H9 (cell line): Measurements from ENCODE around the gene TRMT61A. TPM values are rescaled to one million over a fixed set of nuclear protein-coding genes. Genes with fewer than 3 reads are reported as not detected.
A peak's percentile ranks its signal among the peaks of the same experiment; 100 is the strongest.

Source experiments
- DNase-seq: peaks from one replicate; pipeline ENCODE4 v3.0.0-alpha.2; 2017
- H2AFZ ChIP-seq: one replicate; pipeline ENCODE4 v1.6.1; 2013; ENCODE audit warnings: mild to moderate bottlenecking, low read length, control low read depth, moderate library complexity
- H2AK5ac ChIP-seq: 2 replicates; pipeline ENCODE4 v1.6.1; 2013; ENCODE audit warnings: low read length, control low read depth, mixed read lengths; ENCODE audit not compliant: insufficient read length
- H2BK120ac ChIP-seq: one replicate; pipeline ENCODE4 v1.6.1; 2013; ENCODE audit warnings: low read depth, mild to moderate bottlenecking, low read length, control low read depth, inconsistent platforms; ENCODE audit not compliant: poor library complexity, severe bottlenecking
- H2BK12ac ChIP-seq: 2 replicates; pipeline ENCODE4 v1.6.1; 2013; ENCODE audit warnings: low read length, control low read depth, mixed read lengths, low read depth; ENCODE audit not compliant: insufficient read length
- H2BK15ac ChIP-seq: 2 replicates; pipeline ENCODE4 v1.6.1; 2013; ENCODE audit warnings: low read depth, low read length, control low read depth
- H2BK20ac ChIP-seq: one replicate; pipeline ENCODE4 v1.6.1; 2013; ENCODE audit warnings: low read depth, mild to moderate bottlenecking, low read length, control low read depth, inconsistent platforms; ENCODE audit not compliant: poor library complexity, severe bottlenecking
- H2BK5ac ChIP-seq: 2 replicates; pipeline ENCODE4 v1.6.1; 2013; ENCODE audit warnings: low read length, control low read depth, mixed read lengths; ENCODE audit not compliant: insufficient read length
- H3K14ac ChIP-seq: 2 replicates; pipeline ENCODE4 v1.6.1; 2013; ENCODE audit warnings: low read length, control low read depth; ENCODE audit not compliant: insufficient read depth
- H3K18ac ChIP-seq: 2 replicates; pipeline ENCODE4 v1.6.1; 2013; ENCODE audit warnings: low read depth, mild to moderate bottlenecking, mixed read lengths, low read length, control low read depth; ENCODE audit not compliant: insufficient read length
- H3K23ac ChIP-seq: 2 replicates; pipeline ENCODE4 v1.6.1; 2013; ENCODE audit warnings: low read length, control low read depth, mixed read lengths, low read depth; ENCODE audit not compliant: insufficient read length
- H3K23me2 ChIP-seq: 2 replicates; pipeline ENCODE4 v1.6.1; 2013; ENCODE audit warnings: low read depth, mild to moderate bottlenecking, mixed read lengths, low read length, control low read depth; ENCODE audit not compliant: insufficient read length, poor library complexity, severe bottlenecking
- H3K27ac ChIP-seq: 2 replicates; pipeline ENCODE4 v1.5.1; 2013; ENCODE audit warnings: low read length, control low read depth, mixed read lengths, low read depth; ENCODE audit not compliant: insufficient read length
- H3K27me3 ChIP-seq: 2 replicates; pipeline ENCODE4 v1.6.1; 2013; ENCODE audit warnings: low read length, control low read depth, inconsistent platforms; ENCODE audit not compliant: insufficient read depth
- H3K4ac ChIP-seq: 2 replicates; pipeline ENCODE4 v1.6.1; 2013; ENCODE audit warnings: low read depth, mild to moderate bottlenecking, control low read depth, inconsistent platforms, low read length, moderate library complexity
- H3K4me1 ChIP-seq: 2 replicates; pipeline ENCODE4 v1.6.1; 2013; ENCODE audit warnings: low read length, control low read depth, inconsistent platforms; ENCODE audit not compliant: insufficient read depth
- H3K4me2 ChIP-seq: 2 replicates; pipeline ENCODE4 v1.6.1; 2013; ENCODE audit warnings: low read length, control low read depth, mixed read lengths; ENCODE audit not compliant: insufficient read length, insufficient read depth
- H3K56ac ChIP-seq: 2 replicates; pipeline ENCODE4 v1.6.1; 2013; ENCODE audit warnings: low read depth, mild to moderate bottlenecking, mixed read lengths, low read length, control low read depth; ENCODE audit not compliant: insufficient read length
- H3K79me1 ChIP-seq: 2 replicates; pipeline ENCODE4 v1.6.1; 2013; ENCODE audit warnings: low read depth, mild to moderate bottlenecking, moderate library complexity, low read length, control low read depth, inconsistent platforms; ENCODE audit not compliant: insufficient read depth, poor library complexity, severe bottlenecking
- H3K79me2 ChIP-seq: 2 replicates; pipeline ENCODE4 v1.6.1; 2013; ENCODE audit warnings: low read length, control low read depth, inconsistent platforms; ENCODE audit not compliant: insufficient read depth
- H3K9ac ChIP-seq: 2 replicates; pipeline ENCODE4 v1.6.1; 2013; ENCODE audit warnings: low read length, control low read depth, mixed read lengths; ENCODE audit not compliant: insufficient read length; ENCODE audit errors: extremely low read depth
- H3K9me3 ChIP-seq: one replicate; pipeline ENCODE4 v1.6.1; 2013; ENCODE audit warnings: low read depth, low read length, inconsistent platforms; ENCODE audit not compliant: control insufficient read depth
- H3T11ph ChIP-seq: one replicate; pipeline ENCODE4 v1.6.1; 2013; ENCODE audit warnings: mild to moderate bottlenecking, low read length, control low read depth, inconsistent platforms
- H4K20me1 ChIP-seq: one replicate; pipeline ENCODE4 v1.6.1; 2013; ENCODE audit not compliant: control insufficient read depth, insufficient read length, insufficient read depth
- H4K5ac ChIP-seq: 2 replicates; pipeline ENCODE4 v1.6.1; 2013; ENCODE audit warnings: low read depth, mild to moderate bottlenecking, mixed read lengths, low read length, control low read depth; ENCODE audit not compliant: insufficient read length
- H4K8ac ChIP-seq: replicated peaks from 2 replicates; pipeline ENCODE4 v1.6.1; 2013; ENCODE audit warnings: low read length, control low read depth, mixed read lengths, low read depth; ENCODE audit not compliant: insufficient read length
- H4K91ac ChIP-seq: 2 replicates; pipeline ENCODE4 v1.6.1; 2013; ENCODE audit warnings: low read depth, mild to moderate bottlenecking, moderate library complexity, mixed read lengths, low read length, control low read depth; ENCODE audit not compliant: insufficient read length
- H3K27ac Mint-ChIP-seq, 3 experiments: 2 replicates in 2 of 3; 3 replicates in 1 of 3; pipeline ENCODE4 v1.8.0; 2020 to 2021; ENCODE audit warnings: mixed read lengths in 3 of 3, mild to moderate bottlenecking in 1 of 3, moderate library complexity in 1 of 3
- H3K27me3 Mint-ChIP-seq: 2 replicates; pipeline ENCODE4 v1.8.0; 2021; ENCODE audit warnings: low read depth, mild to moderate bottlenecking, moderate library complexity, mixed read lengths
- H3K36me3 Mint-ChIP-seq, 3 experiments: 2 replicates in 2 of 3; 3 replicates in 1 of 3; pipeline ENCODE4 v1.8.0; 2020 to 2021; ENCODE audit warnings: low read depth in 3 of 3, mixed read lengths in 3 of 3; ENCODE audit not compliant: insufficient read depth in 1 of 3
- H3K4me1 Mint-ChIP-seq, 2 experiments: 2 replicates each; pipeline ENCODE4 v1.8.0; 2020; ENCODE audit warnings: mixed read lengths in 2 of 2
- H3K4me3 Mint-ChIP-seq, 2 experiments: 2 replicates in 1 of 2; 3 replicates in 1 of 2; pipeline ENCODE4 v1.8.0; 2020 to 2021; ENCODE audit warnings: mild to moderate bottlenecking in 2 of 2, mixed read lengths in 2 of 2, moderate library complexity in 1 of 2
- H3K9me3 Mint-ChIP-seq, 2 experiments: 2 replicates in 1 of 2; 3 replicates in 1 of 2; pipeline ENCODE4 v1.8.0; 2020; ENCODE audit warnings: mild to moderate bottlenecking in 2 of 2, mixed read lengths in 2 of 2, moderate library complexity in 1 of 2
- CTCF ChIP-seq: fragments of 200-600 bp; sonication (generic); conservative IDR thresholded peaks from 3 replicates; pipeline ENCODE4 v1.8.0; 2021; ENCODE audit warnings: antibody characterized with exemption, mild to moderate bottlenecking
- whole genome bisulfite sequencing: extraction: QIAGEN DNeasy Blood & Tissue Kit; methylation state at CpG from one replicate; pipeline ENCODE4 v1.1.7; 2013; ENCODE audit warnings: missing lambda C conversion rate, low lambda C conversion rate, mixed read lengths; ENCODE audit not compliant: insufficient read length; ENCODE audit errors: extremely low coverage; 5-methylcytosine and 5-hydroxymethylcytosine counted together
- total RNA-seq: library from RNA; stranded (reverse); gene quantifications from 2 replicates; pipeline ENCODE4 v1.2.1, GENCODE V29; 2021

The TRMT61A gene
- total RNA-seq, 1 experiment from 2014 or later, result 21.9 TPM

- Histone ChIP-seq H2BK15ac (no peak overlapping the region), H3K79me2 (no peaks in the 10 kb centered on the region), H3K56ac (no peak overlapping the region), H4K5ac (no peak overlapping the region), H3K4me1 (no peaks in the 10 kb centered on the region), H3K27ac (no peak overlapping the region), H2BK12ac (no peak overlapping the region), H2AK5ac (no peak overlapping the region), H3K23me2 (no peaks in the 10 kb centered on the region), H3K4me2 (no peak overlapping the region), H4K91ac (no peak overlapping the region), H4K20me1 (no peaks in the 10 kb centered on the region), H3T11ph (no peak overlapping the region), H2BK120ac (no peak overlapping the region), H2BK20ac (no peak overlapping the region), H4K8ac (no peak overlapping the region), H3K14ac (no peak overlapping the region), H2AFZ (no peak overlapping the region), H3K23ac (no peak overlapping the region), H3K27me3 (no peaks in the 10 kb centered on the region), H3K18ac (no peak overlapping the region), H2BK5ac (no peak overlapping the region), H3K9me3 (no peaks in the 10 kb centered on the region), H3K9ac (no peak overlapping the region), H3K4ac (no peak overlapping the region), H3K79me1 (no peaks in the 10 kb centered on the region)
- H3K4me1 Mint-ChIP-seq, result 0 out of 4 replicates have a peak, but pooled peaks cover 0 to 2% of the 10 kb centered on the region in 2 experiments
- WGBS, result no CpG with 5 or more reads among the region's 6 CpGs
- TF ChIP-seq CTCF, result no peak
- no peaks in the 10 kb centered on the region for H3K27me3 Mint-ChIP-seq
- peaks cover 4 to 50% (median 46%) of the 10 kb centered on the region in 3 experiments; a peak in 6 of 7 replicates for H3K36me3 Mint-ChIP-seq
- peak overlapping the region in 1 of 3 experiments; percentile 45; a peak in 2 of 7 replicates for H3K27ac Mint-ChIP-seq
- DNase-seq, result no peak
- H3K4me3 Mint-ChIP-seq, result no peak overlapping the region
- H3K9me3 Mint-ChIP-seq, result no peaks in the 10 kb centered on the region
Observed at GRCh38 chr14:103492156-103492925, 36.7 kb upstream of the TRMT61A start.
